GM23338 (cell line): Measurements from ENCODE around the gene NFIA. TPM values are rescaled to one million over a fixed set of nuclear protein-coding genes. Genes with fewer than 3 reads are reported as not detected.

Source experiments
- ATAC-seq: fragments of 200-7000 bp; cut with Tn5 transposase; 3 replicates; pipeline ENCODE4 v1.9.1; 2020
- DNase-seq: peaks from one replicate; pipeline ENCODE4 v3.0.0-alpha.2; 2015; ENCODE audit warnings: low spot score
- H2AFZ ChIP-seq: fragments of 200-600 bp; sonication (generic); 2 replicates; pipeline ENCODE4 v1.8.0; 2016; ENCODE audit warnings: antibody characterized with exemption, mild to moderate bottlenecking, moderate library complexity
- H3F3A ChIP-seq: fragments of 200-600 bp; sonication (generic); replicated peaks from 2 replicates; pipeline ENCODE4 v1.8.0; 2017; ENCODE audit warnings: antibody characterized with exemption, mixed run types, low read depth
- H3K27ac ChIP-seq: fragments of 200-600 bp; sonication (generic); 2 replicates; pipeline ENCODE4 v1.6.1; 2016; ENCODE audit warnings: low read depth
- H3K27me3 ChIP-seq: fragments of 200-600 bp; sonication (generic); 2 replicates; pipeline ENCODE4 v1.8.0; 2016; ENCODE audit warnings: mild to moderate bottlenecking, mixed run types, moderate library complexity; ENCODE audit not compliant: insufficient read depth
- H3K36me3 ChIP-seq: fragments of 200-600 bp; sonication (generic); 2 replicates; pipeline ENCODE4 v1.8.0; 2016; ENCODE audit warnings: mild to moderate bottlenecking; ENCODE audit not compliant: insufficient read depth
- H3K4me1 ChIP-seq: fragments of 200-600 bp; sonication (generic); 2 replicates; pipeline ENCODE4 v1.8.0; 2016; ENCODE audit warnings: mild to moderate bottlenecking, moderate library complexity; ENCODE audit not compliant: insufficient read depth
- H3K4me2 ChIP-seq: fragments of 200-600 bp; sonication (generic); 2 replicates; pipeline ENCODE4 v1.7.1; 2017; ENCODE audit warnings: mixed run types
- H3K4me3 ChIP-seq: fragments of 200-600 bp; sonication (generic); 2 replicates; pipeline ENCODE4 v1.6.1; 2016; ENCODE audit warnings: mixed run types
- H3K79me2 ChIP-seq: fragments of 200-600 bp; sonication (generic); replicated peaks from 2 replicates; pipeline ENCODE4 v1.8.0; 2017; ENCODE audit warnings: mild to moderate bottlenecking; ENCODE audit not compliant: insufficient read depth
- H3K9me2 ChIP-seq: fragments of 200-600 bp; sonication (generic); 2 replicates; pipeline ENCODE4 v1.8.0; 2017; ENCODE audit not compliant: insufficient read depth
- H4K20me1 ChIP-seq: fragments of 200-600 bp; sonication (generic); replicated peaks from 2 replicates; pipeline ENCODE4 v1.8.0; 2017; ENCODE audit warnings: mild to moderate bottlenecking; ENCODE audit not compliant: insufficient read depth
- H3K27ac Mint-ChIP-seq: 2 replicates; pipeline ENCODE4 v1.8.0; 2020; ENCODE audit warnings: inconsistent platforms, mild to moderate bottlenecking, moderate library complexity, mixed read lengths
- H3K27me3 Mint-ChIP-seq: 3 replicates; pipeline ENCODE4 v1.8.0; 2022; ENCODE audit warnings: low read depth, mild to moderate bottlenecking, moderate library complexity, mixed read lengths, inconsistent platforms; ENCODE audit not compliant: insufficient read depth, poor library complexity
- H3K36me3 Mint-ChIP-seq: 3 replicates; pipeline ENCODE4 v1.8.0; 2021; ENCODE audit warnings: low read depth, mild to moderate bottlenecking, inconsistent platforms, moderate library complexity, mixed read lengths
- H3K4me1 Mint-ChIP-seq: 3 replicates; pipeline ENCODE4 v1.8.0; 2020; ENCODE audit warnings: mild to moderate bottlenecking, inconsistent platforms, mixed read lengths
- H3K4me3 Mint-ChIP-seq: 3 replicates; pipeline ENCODE4 v1.8.0; 2021; ENCODE audit warnings: moderate library complexity, mild to moderate bottlenecking, inconsistent platforms, mixed read lengths
- H3K9me3 Mint-ChIP-seq: 3 replicates; pipeline ENCODE4 v1.8.0; 2020; ENCODE audit warnings: moderate library complexity, mild to moderate bottlenecking, inconsistent platforms, mixed read lengths
- CREB1 ChIP-seq: fragments of 250-450 bp; sonication (Bioruptor Pico); IDR thresholded peaks from 2 replicates; pipeline ENCODE4 v1.5.0; 2020; ENCODE audit warnings: low read depth, mild to moderate bottlenecking, moderate library complexity
- EZH2 ChIP-seq: fragments of 200-600 bp; sonication (generic); IDR thresholded peaks from one replicate; pipeline ENCODE4 v1.8.0; 2017; ENCODE audit warnings: antibody characterized with exemption, mild to moderate bottlenecking, low read depth; ENCODE audit not compliant: unreplicated experiment
- EZH2phosphoT487 ChIP-seq: fragments of 200-600 bp; sonication (generic); IDR thresholded peaks from one replicate; pipeline ENCODE4 v1.8.1; 2018; ENCODE audit warnings: antibody characterized with exemption; ENCODE audit not compliant: unreplicated experiment
- JUNB ChIP-seq: IDR thresholded peaks from one replicate; pipeline ENCODE4 v1.6.1; 2016; ENCODE audit warnings: antibody characterized with exemption; ENCODE audit not compliant: unreplicated experiment
- NANOG ChIP-seq: IDR thresholded peaks from 2 replicates; pipeline ENCODE4 v1.6.1; 2016; ENCODE audit warnings: antibody characterized with exemption, borderline replicate concordance
- REST ChIP-seq: IDR thresholded peaks from one replicate; pipeline ENCODE4 v1.6.1; 2018; ENCODE audit warnings: antibody characterized with exemption; ENCODE audit not compliant: unreplicated experiment
- STAT1 ChIP-seq: IDR thresholded peaks from one replicate; pipeline ENCODE4 v1.6.1; 2016; ENCODE audit warnings: antibody characterized with exemption; ENCODE audit not compliant: unreplicated experiment
- ZNF114 ChIP-seq: fragments of 250-450 bp; sonication (Bioruptor Pico); IDR thresholded peaks from 2 replicates; pipeline ENCODE4 v1.5.0; 2020; ENCODE audit warnings: mild to moderate bottlenecking, moderate library complexity
- ZNF462 ChIP-seq: fragments of 250-450 bp; sonication (Bioruptor Pico); IDR thresholded peaks from 2 replicates; pipeline ENCODE4 v1.5.0; 2020; ENCODE audit warnings: mild to moderate bottlenecking, moderate library complexity
- polyA plus RNA-seq: library from polyadenylated mRNA; unstranded; fragments of >200 nt; fragmentation: Nextera tagmentation; extraction: Ambion mirVana; gene quantifications from 2 replicates; pipeline ENCODE4 v1.2.1, GENCODE V29; 2016
- total RNA-seq: library from RNA; depleted of rRNA; stranded (reverse); fragments of >200 nt; shearing (Covaris generic); gene quantifications from 2 replicates; pipeline ENCODE4 v1.2.3, GENCODE V29; 2014

NFIA gene
- total and polyA plus RNA-seq, 2 experiments from 2014 or later: 0.97 to 2.3 TPM

GRCh38 chr1:61423643-61424042, 341.3 kb downstream of the NFIA start (continued):
- TF ChIP-seq REST: no peak
- TF ChIP-seq STAT1: no peak
- no peak for TF ChIP-seq EZH2
- TF ChIP-seq ZNF114: no peak
- TF ChIP-seq ZNF462 (CRISPR knock-in tag): no peak
- no peak for TF ChIP-seq NANOG
- TF ChIP-seq JUNB: no peak

GRCh38 chr1:61424382-61424781, 342.0 kb downstream of the NFIA start:
- no peaks in the 10 kb centered on the region for H3K79me2 ChIP-seq
- Mint-ChIP-seq H3K27me3 (no peaks in the 10 kb centered on the region), H3K9me3 (no peaks in the 10 kb centered on the region), H3K27ac (no peak overlapping the region), H3K36me3 (no peaks in the 10 kb centered on the region), H3K4me1 (peaks cover 33% of the 10 kb centered on the region), H3K4me3 (no peak overlapping the region)
- no peak overlapping the region for H3K27ac ChIP-seq
- H3K4me1 ChIP-seq: peaks cover 19% of the 10 kb centered on the region
- no peaks in the 10 kb centered on the region for H3K27me3 ChIP-seq
- ATAC-seq (no peak), DNase-seq (no peak)
- H2AFZ ChIP-seq: no peak overlapping the region
- no peaks in the 10 kb centered on the region for H4K20me1 ChIP-seq
- H3K9me2 ChIP-seq: no peaks in the 10 kb centered on the region
- H3K4me2 ChIP-seq: no peak overlapping the region
- H3K36me3 ChIP-seq: no peaks in the 10 kb centered on the region
- H3F3A ChIP-seq: no peaks in the 10 kb centered on the region
- H3K4me3 ChIP-seq: no peak overlapping the region
- TF ChIP-seq EZH2phosphoT487 (no peak), CREB1 (CRISPR knock-in tag) (no peak), EZH2 (no peak)
